NK-92 (cell line): ENCODE data around the gene SLC27A2.
"Not testable (repeated sequence)": the region's sequence is repeated elsewhere in the genome, so short reads cannot be mapped to it uniquely, and the experiment has no call there.

Experiments used
- DNase-seq: peaks from one replicate; lab custom pipeline; 2025; ENCODE audit not compliant: unreplicated experiment; lab: John Stamatoyannopoulos, UW

SLC27A2 gene

DNA sequence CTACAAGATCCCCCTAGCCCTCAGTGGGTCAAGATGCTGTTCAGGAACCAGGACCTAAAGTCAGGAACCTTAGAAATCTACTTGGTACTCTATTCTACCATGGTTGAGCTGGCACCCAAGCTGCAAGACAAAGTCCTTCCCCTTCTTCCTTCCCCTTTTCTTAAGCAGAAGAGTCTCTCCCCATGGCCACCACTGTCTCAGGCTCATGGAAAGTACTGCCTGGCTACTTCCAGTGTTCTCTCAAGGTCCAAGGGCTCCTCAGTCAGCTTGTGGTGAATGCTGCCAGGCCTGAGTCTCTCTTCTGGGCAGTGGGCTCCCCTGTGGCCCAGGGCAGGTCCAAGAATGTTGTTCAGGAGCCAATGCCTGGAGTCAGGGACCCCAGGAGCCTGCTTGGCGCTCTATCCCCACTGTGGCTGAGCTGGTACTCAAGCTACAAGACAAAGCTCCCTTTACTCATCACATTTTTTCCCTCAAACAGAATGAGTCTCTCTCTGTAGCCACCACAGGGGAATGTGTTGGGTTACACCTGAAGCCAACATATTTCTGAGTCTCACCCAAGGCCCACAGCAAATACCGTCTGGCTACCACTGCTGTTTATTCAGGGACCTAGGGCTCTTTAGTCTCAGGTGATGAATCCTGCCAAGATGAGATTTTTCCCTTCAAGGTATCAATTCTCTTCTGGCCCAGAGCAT, 18.1 kb upstream of the SLC27A2 start:
- no peak for DNase-seq

DNA sequence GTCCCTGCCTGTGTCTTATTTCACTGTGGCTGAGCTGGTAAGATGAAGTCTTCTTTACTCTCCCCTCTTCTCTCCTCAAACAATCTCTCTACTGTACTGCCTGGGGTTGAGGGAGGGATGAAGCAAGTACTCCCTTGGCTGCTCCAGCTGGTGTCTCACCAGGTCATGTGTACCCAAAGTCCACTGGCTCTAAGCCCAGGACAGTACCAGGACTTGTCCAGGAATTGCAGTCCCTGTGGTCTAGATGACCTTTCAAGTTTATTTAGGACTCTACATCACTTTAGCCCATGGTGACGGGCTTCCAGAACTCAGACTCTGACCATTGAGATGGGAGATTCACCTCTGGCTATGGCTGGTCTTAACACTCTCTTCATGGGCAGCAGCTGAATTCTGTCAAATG, 17.5 kb upstream of the SLC27A2 start:
- DNase-seq: no peak

- no peak for DNase-seq
These were observed 15.8 kb upstream of the SLC27A2 start for GRCh38 chr15:50166216-50166615.

- no peak for DNase-seq
These were observed 14.9 kb upstream of the SLC27A2 start for GRCh38 chr15:50167110-50167509.

DNA sequence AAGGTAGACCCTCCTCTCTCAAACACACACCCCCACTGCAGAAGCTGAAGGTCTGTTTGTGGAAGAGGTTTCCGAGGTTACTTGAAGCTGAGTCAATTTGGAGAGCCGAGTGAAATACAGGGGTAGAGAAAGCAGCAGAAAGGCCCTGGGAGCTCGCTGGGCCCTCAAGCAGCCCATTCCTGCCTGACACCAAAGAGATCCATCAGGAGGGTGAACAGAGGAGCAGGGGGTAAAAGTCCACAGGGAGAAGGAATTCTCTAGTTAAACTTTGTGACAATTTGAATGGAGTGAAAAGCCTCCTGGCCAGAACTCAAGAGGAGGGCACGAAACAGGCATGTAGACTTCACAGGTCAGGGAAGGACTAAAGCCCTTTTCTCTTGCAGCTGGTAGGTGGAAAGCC, 13.6 kb upstream of the SLC27A2 start:
- DNase-seq: no peak

DNA sequence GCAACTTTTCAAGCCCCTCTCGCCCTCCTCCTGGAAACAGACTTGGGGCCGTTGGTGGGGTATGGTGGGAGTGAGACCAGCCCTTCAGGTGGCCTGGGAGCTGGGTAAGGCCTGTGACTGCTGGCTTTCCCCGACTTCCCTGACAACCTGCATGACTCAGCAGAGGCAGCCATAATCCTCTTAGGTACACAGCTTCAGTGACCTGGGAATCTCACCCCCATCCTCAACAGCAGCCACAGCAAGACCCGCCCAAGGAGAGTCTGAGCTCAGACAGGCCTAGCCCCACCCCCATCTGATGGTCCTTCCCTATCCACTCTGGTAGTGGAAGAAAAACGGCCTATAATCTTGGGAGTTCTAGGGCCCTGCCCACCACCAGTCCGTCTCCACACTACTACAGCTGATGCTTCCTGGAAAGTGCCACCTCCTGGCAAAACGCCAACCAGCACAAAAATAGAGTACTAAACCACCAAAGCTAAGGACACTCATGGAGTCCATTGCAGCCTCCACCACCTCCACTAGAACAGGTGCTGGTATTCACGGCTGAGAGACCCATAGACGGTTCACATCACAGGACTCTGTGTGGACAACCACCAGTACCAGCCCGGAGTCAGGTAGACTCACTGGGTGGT, 13.1 kb upstream of the SLC27A2 start:
- no peak for DNase-seq

- not testable (repeated sequence) for DNase-seq
These were observed 9.6 kb upstream of the SLC27A2 start for GRCh38 chr15:50172360-50172895.

- no peak for DNase-seq
These were observed 5.1 kb upstream of the SLC27A2 start for GRCh38 chr15:50176869-50177268.

DNA sequence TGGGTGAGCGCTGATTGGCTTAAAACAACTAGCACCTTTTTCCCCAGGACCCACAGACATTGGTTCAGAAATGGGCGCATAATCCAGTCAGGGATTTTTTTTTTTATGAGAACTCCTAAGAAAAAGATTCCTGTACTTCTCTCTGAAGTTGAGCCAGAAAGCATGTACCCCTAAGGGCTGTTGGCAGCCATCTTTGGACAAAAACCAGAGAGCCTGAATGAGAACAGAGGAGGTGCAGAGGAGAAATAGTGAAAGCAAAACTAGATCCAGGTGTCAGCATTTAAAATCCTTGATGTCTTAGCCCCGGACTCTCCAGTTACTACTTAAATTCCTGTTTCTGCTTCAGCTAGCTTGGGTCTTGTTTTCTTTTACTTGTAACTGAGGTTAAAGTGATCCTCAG, 1.9 kb upstream of the SLC27A2 start:
- no peak for DNase-seq

DNA sequence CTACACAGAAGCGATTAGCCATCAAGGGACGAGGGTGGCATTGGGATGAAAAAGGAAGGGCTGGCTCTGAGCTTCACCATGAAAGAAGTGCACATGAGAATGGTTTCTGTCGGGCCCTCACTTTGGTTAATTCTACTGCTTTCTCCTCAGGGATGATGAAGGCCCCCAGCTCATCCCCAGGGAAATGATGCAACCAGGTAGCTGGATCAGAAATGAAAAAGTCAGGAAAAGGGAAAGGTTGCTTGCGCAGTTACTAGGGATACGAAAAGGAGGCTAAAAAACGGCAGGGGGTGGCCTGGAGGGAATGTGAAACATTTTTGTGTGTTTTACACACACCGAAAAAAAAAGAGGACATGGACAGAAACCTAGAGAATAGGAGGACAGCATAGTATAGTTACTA, 1.4 kb upstream of the SLC27A2 start:
- DNase-seq: no peak

- no peak for DNase-seq
These were observed 611 bp upstream of the SLC27A2 start for GRCh38 chr15:50181201-50181968.

DNA sequence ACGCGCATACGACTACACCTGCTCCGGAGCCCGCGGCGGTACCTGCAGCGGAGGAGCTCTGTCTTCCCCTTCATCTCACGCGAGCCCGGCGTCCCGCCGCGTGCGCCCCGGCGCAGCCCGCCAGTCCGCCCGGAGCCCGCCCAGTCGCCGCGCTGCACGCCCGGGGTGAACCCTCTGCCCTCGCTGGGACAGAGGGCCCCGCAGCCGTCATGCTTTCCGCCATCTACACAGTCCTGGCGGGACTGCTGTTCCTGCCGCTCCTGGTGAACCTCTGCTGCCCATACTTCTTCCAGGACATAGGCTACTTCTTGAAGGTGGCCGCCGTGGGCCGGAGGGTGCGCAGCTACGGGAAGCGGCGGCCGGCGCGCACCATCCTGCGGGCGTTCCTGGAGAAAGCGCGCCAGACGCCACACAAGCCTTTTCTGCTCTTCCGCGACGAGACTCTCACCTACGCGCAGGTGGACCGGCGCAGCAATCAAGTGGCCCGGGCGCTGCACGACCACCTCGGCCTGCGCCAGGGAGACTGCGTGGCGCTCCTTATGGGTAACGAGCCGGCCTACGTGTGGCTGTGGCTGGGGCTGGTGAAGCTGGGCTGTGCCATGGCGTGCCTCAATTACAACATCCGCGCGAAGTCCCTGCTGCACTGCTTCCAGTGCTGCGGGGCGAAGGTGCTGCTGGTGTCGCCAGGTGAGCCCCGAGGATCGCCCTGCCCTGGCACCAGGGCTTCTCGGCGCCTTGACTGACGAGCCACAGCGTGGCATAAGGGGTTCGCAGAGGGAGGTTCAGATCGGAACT, 420 bp downstream of the SLC27A2 start:
- DNase-seq: no peak

- DNase-seq: no peak
These were observed 1.3 kb downstream of the SLC27A2 start for GRCh38 chr15:50183112-50183794.

GRCh38 chr15:50184863-50185504, 3.0 kb downstream of the SLC27A2 start:
- no peak for DNase-seq

DNA sequence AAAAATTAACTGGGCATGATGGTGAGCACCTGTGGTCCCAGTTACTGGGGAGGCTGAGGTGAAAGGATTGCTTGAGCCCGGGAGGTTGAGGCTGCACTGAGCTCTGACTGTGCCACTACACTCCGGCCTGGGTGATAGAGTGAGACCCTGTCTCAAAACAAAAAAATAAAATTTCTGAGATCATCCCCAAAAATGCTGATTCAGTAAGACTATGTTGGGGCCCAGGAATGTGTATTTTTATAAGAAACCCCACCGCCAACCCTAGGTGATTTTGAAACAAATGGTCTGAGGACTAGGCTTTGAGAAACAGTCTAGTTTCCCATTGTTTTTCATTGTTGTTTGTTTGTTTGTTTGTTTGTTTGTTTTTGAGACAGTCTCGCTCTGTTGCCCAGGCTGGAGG, 4.1 kb downstream of the SLC27A2 start:
- DNase-seq: no peak

DNA sequence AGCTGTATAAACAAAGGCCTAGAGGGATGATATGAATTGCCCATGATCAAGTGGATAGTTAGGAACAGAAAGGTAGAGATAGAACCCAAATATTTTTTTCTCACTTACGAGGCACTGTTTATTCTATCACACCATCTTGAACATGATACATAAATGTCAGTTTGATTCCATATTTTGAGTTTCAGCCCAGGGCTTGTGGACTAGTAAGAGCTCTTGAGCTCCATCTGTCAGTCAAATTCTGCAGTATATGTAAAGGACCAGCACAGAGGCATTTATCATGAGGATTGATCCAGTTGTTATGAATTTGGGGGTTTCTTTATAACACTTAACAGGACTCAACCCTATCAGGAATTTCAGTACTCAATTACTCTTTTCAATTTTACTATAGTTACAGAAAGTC, 4.8 kb downstream of the SLC27A2 start:
- DNase-seq: no peak

DNA sequence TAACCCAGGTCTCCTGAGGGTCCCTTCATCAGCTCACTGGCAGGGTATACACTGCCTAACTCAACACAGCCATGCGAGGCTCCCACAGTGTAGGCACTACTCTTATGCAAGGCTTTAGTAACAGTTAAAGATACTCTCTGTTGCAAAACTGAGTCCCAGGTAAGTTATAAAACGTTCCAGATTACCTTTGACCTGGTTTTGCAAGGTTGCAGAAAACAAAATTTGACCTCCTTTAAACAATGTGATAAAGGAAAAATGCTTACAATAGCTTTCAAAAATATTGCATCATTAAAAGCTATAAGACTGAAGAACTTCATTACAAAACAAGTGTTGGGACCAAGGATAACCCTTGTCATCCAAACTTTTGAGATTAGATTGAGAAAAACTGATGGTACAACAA, 5.5 kb downstream of the SLC27A2 start:
- DNase-seq: no peak

DNA sequence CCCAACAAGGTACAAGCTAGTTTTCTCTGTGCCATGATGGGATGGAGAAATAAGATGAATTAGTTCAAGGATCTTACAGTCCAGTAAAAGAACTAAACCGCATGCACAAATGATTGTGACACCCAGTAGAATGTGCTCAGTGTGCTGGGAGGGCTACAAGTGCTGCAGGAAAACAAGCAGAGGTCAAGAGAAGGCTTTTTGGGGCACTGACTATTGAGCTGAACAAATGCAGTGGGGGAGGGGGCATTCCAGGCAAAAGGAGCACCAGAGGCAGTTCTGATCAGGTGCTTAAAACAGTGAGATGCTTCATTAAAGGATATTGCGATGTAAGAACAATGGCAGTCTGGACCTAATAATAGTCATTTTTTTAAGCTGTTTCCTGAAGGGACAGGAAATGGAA, 6.0 kb downstream of the SLC27A2 start:
- no peak for DNase-seq

- DNase-seq: not testable (repeated sequence)
These were observed 6.8 kb downstream of the SLC27A2 start for GRCh38 chr15:50188793-50189192.

- no peak for DNase-seq
These were observed 7.6 kb downstream of the SLC27A2 start for GRCh38 chr15:50189633-50190032.
